ENCODE data around the gene DYRK4. TPM values are rescaled to one million over a fixed set of nuclear protein-coding genes. Genes with fewer than 3 reads are reported as not detected.

Gene DYRK4
- total and polyA plus RNA-seq, 2 of the 13 experiments (the other 11 are each of a cell fraction or from before 2014, with no cell fraction given) = 29.4 to 40.2 TPM

GRCh38 chr12:4538207-4539160, 23.5 kb upstream of the DYRK4 start, which contains the start of gene RAD51AP1 (continued):
- 0 out of 2 replicates have a peak, but pooled peaks have one; percentile 53 for TF ChIP-seq HMGXB3 (CRISPR knock-in tag; IDR thresholded peaks at IDR 0.05; ENCODE audit: borderline replicate concordance)
- TF ChIP-seq ZNF318 (CRISPR knock-in tag; IDR thresholded peaks at IDR 0.05) = no peak
- no peak; the same call in 1 of the 2 replicates for TF ChIP-seq ZNF670 (CRISPR knock-in tag; IDR thresholded peaks at IDR 0.05; ENCODE audit: borderline replicate concordance)
- TF ChIP-seq ZNF678 (CRISPR knock-in tag; IDR thresholded peaks at IDR 0.05) = 0 out of 2 replicates have a peak, but pooled peaks have one; percentile 29
- peak; percentile 98 for TF ChIP-seq KAT8 (CRISPR knock-in tag; IDR thresholded peaks at IDR 0.05)
- TF ChIP-seq ZNF329 (CRISPR knock-in tag; IDR thresholded peaks at IDR 0.05; ENCODE audit: low read depth) = no peak
- no peak for TF ChIP-seq ZNF33B (CRISPR knock-in tag; IDR thresholded peaks at IDR 0.05)
- no peak for TF ChIP-seq XBP1 (CRISPR knock-in tag; IDR thresholded peaks at IDR 0.05)
- no peak for TF ChIP-seq GMEB2 (CRISPR knock-in tag; IDR thresholded peaks at IDR 0.05; ENCODE audit: low read depth)
- TF ChIP-seq POLR2G (IDR thresholded peaks at IDR 0.05; ENCODE audit: low read depth, low read length) = peak; percentile 76
- no peak for TF ChIP-seq ZNF713 (CRISPR knock-in tag; IDR thresholded peaks at IDR 0.05)
